H1 (cell line): Measurements from ENCODE around the gene EPYC. TPM values are rescaled to one million over a fixed set of nuclear protein-coding genes. Genes with fewer than 3 reads are reported as not detected.

Experiments
- BACH1 ChIP-seq: IDR thresholded peaks from 2 replicates; pipeline ENCODE4 v1.6.1; 2012; ENCODE audit warnings: low read length, improper control_type of control experiment
- CBX5 ChIP-seq: fragments of 300-800, 300-1000 bp; sonication (generic); IDR thresholded peaks from 2 replicates; pipeline ENCODE4 v1.7.1; 2016; ENCODE audit warnings: antibody characterized with exemption, low read length, low read depth
- EGR1 ChIP-seq: IDR thresholded peaks from 2 replicates; pipeline ENCODE4 v1.6.1; 2011; ENCODE audit warnings: low read depth, low read length, borderline replicate concordance
- GTF2F1 ChIP-seq: IDR thresholded peaks from 2 replicates; pipeline ENCODE4 v1.6.1; 2012; ENCODE audit warnings: low read depth, low read length, improper control_type of control experiment, borderline replicate concordance
- HDAC6 ChIP-seq: IDR thresholded peaks from one replicate; pipeline ENCODE4 v1.7.1; 2012; ENCODE audit warnings: low read depth, mild to moderate bottlenecking, inconsistent platforms, low read length, moderate library complexity
- SRF ChIP-seq: IDR thresholded peaks from 2 replicates; pipeline ENCODE4 v1.6.1; 2011; ENCODE audit warnings: mild to moderate bottlenecking, low read depth, low read length, moderate library complexity
- polyA plus RNA-seq, 7 experiments: library from polyadenylated mRNA; depleted of rRNA in 3 of 7; stranded (reverse) in 5 of 7; unstranded in 2 of 7; fragments of >200 nt in 5 of 7; fragments of 200-250 nt in 2 of 7; gene quantifications; 1 replicate in 5 of 7; 2 replicates in 1 of 7; 4 replicates in 1 of 7; pipeline versions ENCODE4 v1.2.1 to v1.2.3, GENCODE V29; 2011 to 2013; ENCODE audit warnings: missing spikeins in 2 of 7, mixed read lengths in 2 of 7
- total RNA-seq: library from RNA; stranded (reverse); fragmentation: NEBNext Ultra II Directional; extraction: Animal tissue kit (Norgen Biotek cat#: 25700); gene quantifications from 2 replicates; pipeline ENCODE4 v1.2.1, GENCODE V29; 2021
- TF ChIP-seq, protein P1 (sequence below): IDR thresholded peaks from 2 replicates; pipeline ENCODE4 v1.6.1; 2012; ENCODE audit warnings: low read length, inconsistent platforms

EPYC gene
- total and polyA plus RNA-seq, 2 of the 8 experiments (the other 6 are each of a cell fraction or from before 2014, with no cell fraction given): not detected

DNA sequence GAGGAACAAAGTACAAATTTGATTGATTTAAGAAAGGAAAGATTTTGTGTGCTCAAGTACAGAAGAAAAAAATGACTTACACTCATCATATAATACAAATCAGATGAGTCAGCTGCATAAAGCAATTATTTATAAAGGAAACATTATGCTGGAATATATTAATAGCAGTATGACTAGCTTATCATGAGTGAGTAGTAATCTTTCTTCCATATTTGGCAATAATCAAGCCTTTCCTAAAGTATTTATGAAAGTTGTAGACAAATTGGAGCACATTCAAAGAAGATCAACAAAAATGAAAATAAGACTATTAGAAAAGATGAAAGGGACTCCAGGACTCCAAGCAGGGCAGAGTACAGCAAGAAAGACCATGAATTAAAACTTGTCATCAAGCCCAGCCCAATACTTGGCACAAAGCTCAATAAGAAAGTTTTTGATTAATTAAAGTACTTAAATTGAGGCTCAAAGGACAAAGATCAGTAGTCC lies 82.6 kb downstream of the EPYC start (continued):
- TF ChIP-seq CBX5: no peak
- no peak for TF ChIP-seq EGR1
- TF ChIP-seq GTF2F1: no peak
- TF ChIP-seq HDAC6: no peak
- no peak for TF ChIP-seq BACH1
- TF ChIP-seq, protein P1, sequence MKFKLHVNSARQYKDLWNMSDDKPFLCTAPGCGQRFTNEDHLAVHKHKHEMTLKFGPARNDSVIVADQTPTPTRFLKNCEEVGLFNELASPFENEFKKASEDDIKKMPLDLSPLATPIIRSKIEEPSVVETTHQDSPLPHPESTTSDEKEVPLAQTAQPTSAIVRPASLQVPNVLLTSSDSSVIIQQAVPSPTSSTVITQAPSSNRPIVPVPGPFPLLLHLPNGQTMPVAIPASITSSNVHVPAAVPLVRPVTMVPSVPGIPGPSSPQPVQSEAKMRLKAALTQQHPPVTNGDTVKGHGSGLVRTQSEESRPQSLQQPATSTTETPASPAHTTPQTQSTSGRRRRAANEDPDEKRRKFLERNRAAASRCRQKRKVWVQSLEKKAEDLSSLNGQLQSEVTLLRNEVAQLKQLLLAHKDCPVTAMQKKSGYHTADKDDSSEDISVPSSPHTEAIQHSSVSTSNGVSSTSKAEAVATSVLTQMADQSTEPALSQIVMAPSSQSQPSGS: no peak
- TF ChIP-seq SRF: no peak
